Measurements from ENCODE around the gene FLNB. TPM values are rescaled to one million over a fixed set of nuclear protein-coding genes. Genes with fewer than 3 reads are reported as not detected.

Gene FLNB
- total RNA-seq, 1 donor from 2014 or later, result 521 TPM

DNA sequence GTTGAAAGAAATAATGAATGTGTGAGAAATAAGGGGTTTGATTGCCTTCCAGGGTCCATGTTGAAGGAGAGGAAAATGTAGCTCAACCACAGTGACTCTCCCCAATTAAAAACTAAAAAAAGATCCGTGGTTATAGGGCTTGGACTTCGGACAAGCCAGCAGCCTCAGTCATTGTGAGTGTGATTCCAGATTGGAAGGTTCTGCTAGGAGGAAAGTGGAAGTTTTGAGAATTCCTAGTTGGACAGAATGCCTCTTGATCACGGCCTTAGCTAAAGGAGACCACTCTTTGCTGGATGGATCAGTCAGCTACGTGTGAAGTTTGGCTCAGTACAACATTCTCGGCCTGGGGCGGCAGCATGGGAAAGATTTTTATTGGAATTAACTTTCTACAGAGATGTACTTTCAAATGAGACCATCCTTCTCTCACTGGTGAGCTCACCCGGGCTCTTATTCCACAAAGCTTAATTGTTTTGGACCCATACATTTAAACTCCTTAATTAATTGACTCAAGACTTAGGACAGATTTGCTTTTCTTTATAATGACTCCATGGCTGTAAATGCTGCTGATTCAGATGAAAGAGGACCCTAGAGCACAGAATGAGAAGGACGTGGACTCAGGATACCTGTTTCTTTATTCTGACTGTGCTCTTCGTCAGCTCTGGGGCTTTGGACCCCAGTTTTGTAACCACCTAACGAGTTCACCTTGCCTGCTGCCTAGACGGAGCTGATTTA, 27.5 kb downstream of the FLNB start:
- peak; percentile 55 for DNase-seq (ENCODE audit: low read depth)
- Histone ChIP-seq H3K9ac (ENCODE audit: low read length) (peak overlapping the region; percentile 4), H3K4me3 (ENCODE audit: insufficient read depth, low read depth, low read length) (no peak overlapping the region), H4K20me1 (ENCODE audit: insufficient read depth, low read length) (peaks cover 95% of the 10 kb centered on the region), H3K4me2 (ENCODE audit: low read length) (peak overlapping the region; percentile 7), H3K36me3 (ENCODE audit: insufficient read depth, low read length) (no peaks in the 10 kb centered on the region), H3K27me3 (ENCODE audit: insufficient read depth, low read length) (no peaks in the 10 kb centered on the region), H3K9me3 (ENCODE audit: insufficient read depth, low read depth, low read length) (no peaks in the 10 kb centered on the region), H3K4me1 (ENCODE audit: insufficient read depth, low read length) (peaks cover 33% of the 10 kb centered on the region), H3K27ac (ENCODE audit: low read depth, low read length) (no peak overlapping the region), H3K79me2 (ENCODE audit: insufficient read depth, low read length) (peaks cover 98% of the 10 kb centered on the region), H2AFZ (ENCODE audit: low read depth, low read length) (no peak overlapping the region)
- H3K9me3 Mint-ChIP-seq (ENCODE audit: unreplicated experiment), result no peaks in the 10 kb centered on the region
- no peaks in the 10 kb centered on the region for H3K27me3 Mint-ChIP-seq (ENCODE audit: low read depth, unreplicated experiment)
- no peak for FAIRE-seq
- H3K4me1 Mint-ChIP-seq (ENCODE audit: low read depth, unreplicated experiment), result peaks cover 65% of the 10 kb centered on the region
- H3K4me3 Mint-ChIP-seq (ENCODE audit: unreplicated experiment), result peak overlapping the region; percentile 55
- TF ChIP-seq CTCF (IDR thresholded peaks at IDR 0.05; ENCODE audit: insufficient read depth, low read depth, low read length) (no peak), EZH2 (IDR thresholded peaks at IDR 0.05; ENCODE audit: insufficient read depth, low read length) (no peak)
- peak overlapping the region; percentile 54 for H3K27ac Mint-ChIP-seq (ENCODE audit: unreplicated experiment)
- H3K36me3 Mint-ChIP-seq (ENCODE audit: low read depth, unreplicated experiment), result peaks cover 8% of the 10 kb centered on the region

DNA sequence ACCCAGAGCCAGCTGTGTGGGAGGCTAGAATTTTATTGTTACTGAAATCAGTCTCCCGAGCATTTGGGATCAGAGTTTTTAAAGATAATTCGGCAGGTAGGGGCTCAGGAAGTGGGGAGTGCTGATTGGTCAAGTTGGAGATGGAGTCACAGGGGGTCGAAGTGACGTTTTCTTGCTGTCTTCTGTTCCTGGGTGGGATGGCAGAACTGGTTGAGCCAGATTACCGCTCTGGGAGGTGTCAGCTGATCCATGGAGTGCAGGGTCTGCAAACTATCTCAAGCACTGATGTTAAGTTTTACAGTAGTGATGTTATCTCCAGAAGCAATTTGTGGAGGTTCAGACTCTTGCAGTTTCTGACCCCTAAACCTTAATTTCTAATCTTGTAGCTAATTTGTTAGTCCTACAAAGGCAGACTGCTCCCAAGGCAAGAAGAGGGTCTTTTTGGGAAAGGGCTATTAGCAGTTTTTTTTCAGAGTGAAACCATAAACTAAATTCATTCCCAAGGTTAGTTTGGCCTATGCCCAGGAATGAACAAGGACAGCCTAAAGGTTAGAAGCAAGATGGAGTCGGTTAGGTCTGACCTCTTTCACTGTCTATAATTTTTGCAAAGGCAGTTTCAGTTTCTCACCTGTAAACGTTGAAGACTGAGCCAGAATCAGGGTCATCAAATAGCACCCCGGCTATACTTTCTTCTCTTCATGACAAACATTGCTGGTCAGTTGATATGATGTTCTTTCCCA, 28.2 kb downstream of the FLNB start:
- DNase-seq (ENCODE audit: low read depth) (no peak), FAIRE-seq (no peak)
- peaks cover 8% of the 10 kb centered on the region for H3K36me3 Mint-ChIP-seq (ENCODE audit: low read depth, unreplicated experiment)
- Histone ChIP-seq H3K9me3 (ENCODE audit: insufficient read depth, low read depth, low read length) (no peaks in the 10 kb centered on the region), H3K27me3 (ENCODE audit: insufficient read depth, low read length) (no peaks in the 10 kb centered on the region), H2AFZ (ENCODE audit: low read depth, low read length) (no peak overlapping the region), H3K4me3 (ENCODE audit: insufficient read depth, low read depth, low read length) (no peak overlapping the region), H3K36me3 (ENCODE audit: insufficient read depth, low read length) (no peaks in the 10 kb centered on the region), H3K4me2 (ENCODE audit: low read length) (peak overlapping the region; percentile 7), H3K4me1 (ENCODE audit: insufficient read depth, low read length) (peaks cover 41% of the 10 kb centered on the region), H3K27ac (ENCODE audit: low read depth, low read length) (no peak overlapping the region), H4K20me1 (ENCODE audit: insufficient read depth, low read length) (peaks cover 99% of the 10 kb centered on the region), H3K9ac (ENCODE audit: low read length) (no peak overlapping the region), H3K79me2 (ENCODE audit: insufficient read depth, low read length) (peaks cover 100% of the 10 kb centered on the region)
- H3K27ac Mint-ChIP-seq (ENCODE audit: unreplicated experiment), result peak overlapping the region; percentile 54
- H3K9me3 Mint-ChIP-seq (ENCODE audit: unreplicated experiment), result no peaks in the 10 kb centered on the region
- TF ChIP-seq CTCF (IDR thresholded peaks at IDR 0.05; ENCODE audit: insufficient read depth, low read depth, low read length), result no peak
- no peak for TF ChIP-seq EZH2 (IDR thresholded peaks at IDR 0.05; ENCODE audit: insufficient read depth, low read length)
- peaks cover 73% of the 10 kb centered on the region for H3K4me1 Mint-ChIP-seq (ENCODE audit: low read depth, unreplicated experiment)
- no peaks in the 10 kb centered on the region for H3K27me3 Mint-ChIP-seq (ENCODE audit: low read depth, unreplicated experiment)
- H3K4me3 Mint-ChIP-seq (ENCODE audit: unreplicated experiment), result peak overlapping the region; percentile 55
